ENCODE results near the gene GTF2IRD1.

The GTF2IRD1 gene

GRCh38 chr7:74473116-74473515, 19.4 kb downstream of the GTF2IRD1 start:
- H3K4me3 ChIP-seq (replicated peaks; ENCODE audit: low read depth, low read length), result no peak overlapping the region
- no peak for DNase-seq (ENCODE audit: extremely low read depth, low read depth)
- TF ChIP-seq, protein P1, sequence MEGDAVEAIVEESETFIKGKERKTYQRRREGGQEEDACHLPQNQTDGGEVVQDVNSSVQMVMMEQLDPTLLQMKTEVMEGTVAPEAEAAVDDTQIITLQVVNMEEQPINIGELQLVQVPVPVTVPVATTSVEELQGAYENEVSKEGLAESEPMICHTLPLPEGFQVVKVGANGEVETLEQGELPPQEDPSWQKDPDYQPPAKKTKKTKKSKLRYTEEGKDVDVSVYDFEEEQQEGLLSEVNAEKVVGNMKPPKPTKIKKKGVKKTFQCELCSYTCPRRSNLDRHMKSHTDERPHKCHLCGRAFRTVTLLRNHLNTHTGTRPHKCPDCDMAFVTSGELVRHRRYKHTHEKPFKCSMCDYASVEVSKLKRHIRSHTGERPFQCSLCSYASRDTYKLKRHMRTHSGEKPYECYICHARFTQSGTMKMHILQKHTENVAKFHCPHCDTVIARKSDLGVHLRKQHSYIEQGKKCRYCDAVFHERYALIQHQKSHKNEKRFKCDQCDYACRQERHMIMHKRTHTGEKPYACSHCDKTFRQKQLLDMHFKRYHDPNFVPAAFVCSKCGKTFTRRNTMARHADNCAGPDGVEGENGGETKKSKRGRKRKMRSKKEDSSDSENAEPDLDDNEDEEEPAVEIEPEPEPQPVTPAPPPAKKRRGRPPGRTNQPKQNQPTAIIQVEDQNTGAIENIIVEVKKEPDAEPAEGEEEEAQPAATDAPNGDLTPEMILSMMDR (IDR thresholded peaks at IDR 0.05; ENCODE audit: low read depth, low read length, missing control alignments), result no peak

DNA sequence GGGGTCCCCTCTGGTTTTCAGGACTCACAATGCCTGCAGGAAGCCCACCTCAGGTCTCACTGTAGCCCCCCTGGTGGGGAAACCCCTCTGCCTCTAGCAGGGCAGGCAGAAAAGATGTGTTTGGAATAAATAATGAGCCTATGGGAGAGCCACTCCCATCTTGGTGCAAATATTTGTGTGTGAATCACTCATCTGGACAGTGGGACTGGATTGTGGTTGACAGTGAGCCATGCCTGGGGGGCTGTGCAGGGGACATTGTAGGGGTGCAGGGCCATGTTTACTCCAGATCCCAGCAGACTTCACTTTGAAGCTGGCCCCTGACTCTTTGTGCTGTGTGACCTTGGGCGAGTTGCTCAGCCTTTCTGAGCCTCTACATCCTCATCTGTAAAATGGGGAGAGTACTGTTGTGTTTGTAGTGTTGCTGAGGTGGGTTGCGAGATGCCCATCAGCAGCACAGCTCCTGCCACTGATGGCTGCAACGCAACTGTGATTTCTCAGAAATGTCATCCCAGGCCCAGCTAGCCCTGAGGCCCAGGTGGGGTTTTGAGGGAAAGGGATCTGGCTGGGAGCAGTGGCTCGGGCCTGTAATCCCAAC, 20.7 kb downstream of the GTF2IRD1 start:
- no peak overlapping the region for H3K4me3 ChIP-seq (replicated peaks; ENCODE audit: low read depth, low read length)
- DNase-seq (ENCODE audit: extremely low read depth, low read depth), result no peak
- TF ChIP-seq, protein P1 (IDR thresholded peaks at IDR 0.05; ENCODE audit: low read depth, low read length, missing control alignments), result no peak

DNA sequence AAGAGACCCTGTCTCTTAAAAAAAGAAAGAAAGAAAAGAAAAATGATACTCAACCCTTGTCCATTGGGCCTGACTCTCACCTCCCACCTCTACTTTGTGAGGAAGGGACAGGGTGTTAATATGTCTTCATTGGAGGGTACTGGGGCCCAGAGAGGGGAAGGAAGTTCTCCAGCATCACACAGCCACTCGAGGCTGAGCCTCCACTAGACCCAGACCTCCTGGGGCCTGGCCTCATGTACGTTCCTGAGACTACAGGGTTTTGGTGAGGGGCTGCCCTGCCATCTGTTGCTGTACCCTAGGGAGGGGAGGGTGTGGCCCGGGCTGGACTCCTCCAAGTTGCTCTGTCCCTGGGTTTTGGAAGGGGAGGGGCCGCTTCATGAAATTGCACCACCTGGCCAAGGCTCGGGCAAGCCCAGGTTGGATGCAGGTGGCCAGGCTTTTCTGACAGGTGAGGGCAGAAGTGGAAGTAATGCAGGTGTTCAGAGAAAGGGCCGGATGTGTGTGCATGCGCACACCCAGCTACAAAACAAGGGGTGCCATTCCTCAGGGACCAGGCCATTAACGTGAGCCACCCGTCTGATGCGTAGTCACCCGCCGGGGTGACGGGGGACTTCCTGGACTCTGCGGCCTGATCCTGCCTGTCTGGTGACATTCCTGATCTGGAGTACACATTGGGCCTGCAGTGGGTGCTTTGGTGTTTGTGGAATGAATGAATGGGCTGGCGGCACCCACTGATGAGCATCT, 21.7 kb downstream of the GTF2IRD1 start:
- no peak overlapping the region for H3K4me3 ChIP-seq (replicated peaks; ENCODE audit: low read depth, low read length)
- TF ChIP-seq, protein P1 (IDR thresholded peaks at IDR 0.05; ENCODE audit: low read depth, low read length, missing control alignments), result no peak
- DNase-seq (ENCODE audit: extremely low read depth, low read depth), result no peak

GRCh38 chr7:74475987-74476350, 22.3 kb downstream of the GTF2IRD1 start:
- TF ChIP-seq, protein P1 (IDR thresholded peaks at IDR 0.05; ENCODE audit: low read depth, low read length, missing control alignments), result no peak
- no peak for DNase-seq (ENCODE audit: extremely low read depth, low read depth)
- no peak overlapping the region for H3K4me3 ChIP-seq (replicated peaks; ENCODE audit: low read depth, low read length)

DNA sequence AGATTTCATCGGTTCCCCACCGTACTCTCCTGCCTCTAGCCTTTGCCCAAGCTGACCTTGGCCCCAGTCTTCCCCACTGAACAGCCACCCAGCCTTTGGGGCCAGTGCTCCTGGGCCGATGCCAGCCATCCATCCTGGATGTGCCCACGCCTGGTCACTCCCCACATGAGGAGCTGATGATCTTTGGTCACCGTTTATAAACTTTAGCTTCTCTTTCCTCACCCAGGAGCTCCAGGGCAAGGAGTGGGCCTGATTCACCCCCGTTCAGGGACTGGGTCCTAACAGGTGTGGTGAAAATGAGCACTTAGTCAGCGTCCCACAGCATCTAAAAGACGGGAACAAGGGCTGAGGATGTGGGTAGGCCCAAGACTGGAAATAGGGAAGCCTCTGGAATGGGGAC, 22.9 kb downstream of the GTF2IRD1 start:
- no peak for DNase-seq (ENCODE audit: extremely low read depth, low read depth)
- TF ChIP-seq, protein P1 (IDR thresholded peaks at IDR 0.05; ENCODE audit: low read depth, low read length, missing control alignments), result no peak
- H3K4me3 ChIP-seq (replicated peaks; ENCODE audit: low read depth, low read length), result no peak overlapping the region

GRCh38 chr7:74478671-74479065, 25.0 kb downstream of the GTF2IRD1 start:
- no peak for DNase-seq (ENCODE audit: extremely low read depth, low read depth)
- TF ChIP-seq, protein P1 (IDR thresholded peaks at IDR 0.05; ENCODE audit: low read depth, low read length, missing control alignments), result no peak
- no peak overlapping the region for H3K4me3 ChIP-seq (replicated peaks; ENCODE audit: low read depth, low read length)
